Esophagus (tissue), 2 donors: ENCODE measurements around the gene NPAS3. TPM values are rescaled to one million over a fixed set of nuclear protein-coding genes. Genes with fewer than 3 reads are reported as not detected.

Experiments used
- H3K27ac ChIP-seq, 2 donors: one replicate each; pipeline ENCODE4 v1.5.1; 2013; ENCODE audit warnings: low read depth in 2 of 2, mild to moderate bottlenecking in 2 of 2, inconsistent platforms in 1 of 2, low read length in 1 of 2, moderate library complexity in 1 of 2
- H3K27me3 ChIP-seq, 2 donors: one replicate each; pipeline ENCODE4 v1.6.1; 2013; ENCODE audit warnings: low read length in 2 of 2, control low read depth in 1 of 2, mild to moderate bottlenecking in 1 of 2; ENCODE audit not compliant: insufficient read depth in 2 of 2, control insufficient read depth in 1 of 2
- H3K36me3 ChIP-seq, 2 donors: one replicate each; pipeline ENCODE4 v1.6.1; 2013; ENCODE audit warnings: low read length in 1 of 2; ENCODE audit not compliant: control insufficient read depth in 2 of 2, insufficient read depth in 2 of 2
- H3K4me1 ChIP-seq, 2 donors: one replicate each; pipeline ENCODE4 v1.6.1; 2013; ENCODE audit warnings: low read length in 1 of 2; ENCODE audit not compliant: control insufficient read depth in 2 of 2, insufficient read depth in 2 of 2
- H3K4me3 ChIP-seq, 2 donors: one replicate each; pipeline ENCODE4 v1.5.1; 2013; ENCODE audit warnings: low read length in 2 of 2, mild to moderate bottlenecking in 2 of 2, low read depth in 1 of 2, moderate library complexity in 1 of 2
- H3K9me3 ChIP-seq, 2 donors: one replicate each; pipeline ENCODE4 v1.6.1; 2013; ENCODE audit warnings: mild to moderate bottlenecking in 2 of 2, low read depth in 1 of 2, low read length in 1 of 2, moderate library complexity in 1 of 2; ENCODE audit not compliant: control insufficient read depth in 2 of 2, insufficient read depth in 1 of 2
- WGBS, 2 donors: extraction: QIAGEN DNeasy Blood & Tissue Kit; methylation state at CpG; one replicate each; pipeline ENCODE4 v1.1.7; 2013; 5-methylcytosine and 5-hydroxymethylcytosine counted together
- polyA plus RNA-seq, 2 donors: library from polyadenylated mRNA; stranded (reverse); fragments of 200-250 nt; gene quantifications; one replicate each; pipeline ENCODE4 v1.2.3, GENCODE V29; 2013
- donor health status: healthy with polysubstance abuse.
- donor health status: Bipolar disorder and iron deficiency.

NPAS3 gene
- polyA plus RNA-seq: under 1 TPM; 0.08 to 0.13 TPM

DNA sequence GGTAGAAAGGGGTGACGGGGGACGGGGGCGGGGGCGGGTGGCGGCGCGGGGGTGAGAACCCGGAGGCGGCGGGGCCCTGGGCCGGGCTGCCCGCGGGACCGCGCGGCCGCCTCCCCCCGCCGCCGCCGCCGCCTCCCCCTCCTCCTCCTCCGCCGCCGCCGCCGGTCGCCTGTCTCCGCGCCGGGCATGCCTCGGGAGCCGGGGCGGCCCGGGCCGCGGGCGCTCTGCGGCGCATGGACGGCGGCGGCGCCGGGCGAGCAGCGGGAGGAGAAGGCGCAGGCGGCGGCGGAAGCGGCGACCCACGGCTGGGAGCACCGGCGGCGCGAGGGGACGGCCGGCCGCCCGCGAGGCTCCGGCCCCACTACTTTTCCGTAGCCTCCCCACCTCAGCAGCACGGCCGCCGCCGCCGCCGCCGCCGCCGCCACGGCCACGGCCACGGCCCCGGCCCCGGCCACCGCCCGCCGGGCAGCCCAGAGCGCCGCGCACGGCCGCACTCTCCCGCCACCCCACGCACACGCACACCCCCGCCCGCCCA is at the start of gene NPAS3:
TSS of gene NPAS3 (plus strand) at position 161 of the 535 bp plus-strand sequence.
- WGBS, 2 donors: 0 to 1% methylated on average over 15 to 86 of the region's 92 CpGs
- H3K36me3 ChIP-seq: no peaks in the 10 kb centered on the region
- H3K4me3 ChIP-seq: peak within 1 kb of the TSS; percentile 53 to 74
- H3K27ac ChIP-seq: peak within 1 kb of the TSS; percentile 79 to 85
- peaks cover 0 to 3% of the 10 kb centered on the region in 2 donors for H3K4me1 ChIP-seq
- peaks cover 5 to 10% of the 10 kb centered on the region in 2 donors for H3K27me3 ChIP-seq
- H3K9me3 ChIP-seq: no peaks in the 10 kb centered on the region

DNA sequence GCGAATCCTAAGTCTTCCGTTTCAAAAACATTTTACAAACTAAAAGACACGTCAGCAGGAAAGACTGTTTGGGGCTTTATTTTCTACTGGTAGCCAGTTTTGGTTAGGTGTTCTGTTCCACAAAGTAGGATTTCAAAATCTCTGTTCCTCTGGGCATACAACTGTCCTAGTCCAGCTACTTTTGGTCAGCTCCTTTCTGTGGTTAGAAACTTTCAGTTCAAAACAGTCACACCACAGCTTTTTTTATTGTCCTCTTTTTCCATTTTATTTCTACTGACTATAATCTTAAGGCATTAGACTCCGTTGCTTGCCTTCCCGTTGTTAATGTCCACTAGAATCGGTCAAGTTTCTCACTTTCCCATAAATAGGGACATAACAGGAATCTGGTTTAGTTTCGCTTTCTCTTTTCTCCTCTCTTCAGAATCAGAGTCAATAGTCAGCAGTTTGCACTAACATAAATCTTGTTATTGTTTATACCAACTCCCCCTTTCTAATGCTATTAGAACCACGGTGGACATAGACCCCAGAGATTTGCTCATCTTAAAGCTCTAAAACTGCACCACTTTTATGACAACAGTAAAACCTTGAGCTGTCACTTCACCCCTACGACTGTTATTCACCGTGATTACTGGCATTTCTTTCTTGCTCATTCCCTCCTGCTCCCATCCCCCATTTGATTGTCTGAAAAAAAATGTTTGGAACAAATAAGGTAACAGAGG is 41.5 kb upstream of the NPAS3 start:
- peak overlapping the region in 1 of 2 donors; percentile 44 for H3K4me3 ChIP-seq
- no peaks in the 10 kb centered on the region for H3K9me3 ChIP-seq
- WGBS, 2 donors: 42 to 44% methylated on average over 10 of the region's 10 CpGs
- no peaks in the 10 kb centered on the region for H3K36me3 ChIP-seq
- no peak overlapping the region for H3K27ac ChIP-seq
- H3K4me1 ChIP-seq: no peaks in the 10 kb centered on the region
- H3K27me3 ChIP-seq: no peaks in the 10 kb centered on the region

DNA sequence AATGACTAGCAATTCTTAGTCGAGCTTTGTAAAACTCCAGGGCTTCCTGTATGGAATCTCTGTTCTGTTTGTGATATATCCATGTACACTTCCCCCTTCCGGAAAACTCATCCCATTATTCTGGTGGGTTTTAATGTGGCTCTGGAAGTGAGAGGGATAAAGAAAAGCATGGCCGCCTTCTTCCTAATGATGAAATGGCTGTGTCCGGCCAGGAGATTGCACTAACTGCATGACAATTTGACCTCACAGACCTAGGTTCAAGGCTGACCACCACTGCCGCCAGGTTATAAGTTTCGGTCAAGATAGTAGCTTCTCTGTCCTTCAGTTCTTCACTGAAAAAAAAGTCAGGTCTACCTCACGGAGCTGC is 41.0 kb upstream of the NPAS3 start:
- Histone ChIP-seq H3K36me3 (no peaks in the 10 kb centered on the region), H3K27me3 (no peaks in the 10 kb centered on the region), H3K4me3 (peak overlapping the region in 1 of 2 donors; percentile 44), H3K9me3 (no peaks in the 10 kb centered on the region), H3K4me1 (no peaks in the 10 kb centered on the region), H3K27ac (no peak overlapping the region)
- 77 to 83% methylated on average over 7 of the region's 7 CpGs for WGBS, 2 donors

DNA sequence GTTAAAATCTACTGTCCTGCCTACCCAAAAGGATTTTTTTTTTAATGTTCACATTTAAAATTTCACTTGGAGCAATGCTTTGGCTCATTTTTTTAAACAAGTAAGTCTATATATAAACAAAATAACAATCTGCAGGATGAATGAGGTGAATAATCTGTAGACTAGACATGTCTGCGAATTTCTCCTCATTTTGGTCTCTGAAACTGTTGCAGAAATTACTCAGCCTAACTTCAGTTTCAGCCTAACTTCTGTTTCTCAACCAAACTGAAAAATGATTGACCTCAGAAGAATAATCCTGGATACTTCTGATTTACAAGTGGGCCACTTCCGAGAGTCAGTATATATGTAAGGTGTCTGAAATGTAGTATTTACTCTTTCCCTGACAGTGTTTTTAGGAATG is 39.8 kb upstream of the NPAS3 start:
- Histone ChIP-seq H3K36me3 (no peaks in the 10 kb centered on the region), H3K27me3 (no peaks in the 10 kb centered on the region), H3K4me1 (no peaks in the 10 kb centered on the region), H3K27ac (no peak overlapping the region), H3K4me3 (no peak overlapping the region), H3K9me3 (no peaks in the 10 kb centered on the region)
- 78 to 85% methylated on average over 2 of the region's 2 CpGs for WGBS, 2 donors

DNA sequence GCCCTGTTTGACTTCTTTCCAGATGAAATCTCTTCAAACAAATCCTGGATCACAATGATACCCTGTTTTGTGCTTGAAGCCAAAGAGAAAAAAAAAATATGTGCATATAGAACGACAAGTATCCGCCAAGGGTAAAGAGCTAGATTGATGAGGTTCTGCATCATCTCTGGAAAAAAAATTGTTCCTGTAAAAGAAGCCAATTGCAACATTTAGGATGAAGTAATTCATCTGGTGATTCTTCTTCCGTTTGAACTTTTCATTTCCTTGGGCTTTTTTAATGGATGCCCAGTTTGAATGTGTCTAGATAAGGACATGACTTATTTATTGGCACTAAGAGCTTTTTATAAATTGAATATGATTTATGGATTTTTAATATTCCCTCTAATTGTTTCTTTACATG is 38.1 kb upstream of the NPAS3 start:
- H3K27ac ChIP-seq: no peak overlapping the region
- no peaks in the 10 kb centered on the region for H3K27me3 ChIP-seq
- WGBS, 2 donors: 46 to 50% methylated on average over 3 of the region's 3 CpGs
- H3K9me3 ChIP-seq: no peaks in the 10 kb centered on the region
- H3K4me3 ChIP-seq: no peak overlapping the region
- no peaks in the 10 kb centered on the region for H3K36me3 ChIP-seq
- H3K4me1 ChIP-seq: no peaks in the 10 kb centered on the region

DNA sequence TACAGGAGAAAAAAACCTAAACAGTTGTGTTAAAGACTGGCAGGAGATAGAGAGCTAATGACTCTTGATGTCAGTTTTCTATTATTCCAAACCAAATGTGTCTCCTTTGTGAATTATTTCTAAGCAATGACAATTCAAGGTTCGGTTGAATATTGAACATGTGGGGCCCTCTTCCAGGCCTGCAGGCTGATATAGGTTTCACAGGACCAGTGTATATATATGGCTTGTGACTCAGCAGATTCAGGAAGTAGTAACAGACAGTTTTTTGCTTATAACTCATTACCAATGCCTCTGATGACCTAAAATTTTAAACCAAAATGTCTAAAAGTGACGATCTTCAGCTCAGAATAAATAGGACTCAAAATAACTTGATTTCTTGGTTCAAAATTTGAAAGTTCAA is 33.7 kb upstream of the NPAS3 start:
- H3K4me3 ChIP-seq: no peak overlapping the region
- no peak overlapping the region for H3K27ac ChIP-seq
- H3K36me3 ChIP-seq: no peaks in the 10 kb centered on the region
- H3K27me3 ChIP-seq: no peaks in the 10 kb centered on the region
- no peaks in the 10 kb centered on the region for H3K4me1 ChIP-seq
- WGBS, 2 donors: 81 to 86% methylated on average over 2 of the region's 2 CpGs
- no peaks in the 10 kb centered on the region for H3K9me3 ChIP-seq

DNA sequence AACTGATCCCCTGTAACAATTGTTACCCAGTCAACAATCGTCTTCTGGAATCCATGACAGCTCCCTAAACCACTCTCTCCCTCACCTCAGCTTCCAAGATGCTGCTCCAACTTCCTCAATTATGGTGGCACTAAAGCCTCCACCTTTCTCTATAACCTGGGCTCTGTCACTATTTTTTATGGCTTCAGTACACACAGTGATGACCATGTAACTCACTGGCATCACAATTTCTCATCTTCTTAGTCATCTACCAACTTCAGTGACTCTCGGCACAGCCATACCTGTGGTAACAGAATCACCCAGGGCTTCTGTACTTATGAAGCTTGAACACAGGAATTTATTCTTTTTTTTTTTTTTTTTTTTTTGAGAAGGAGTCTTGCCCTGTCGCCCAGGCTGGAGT is 32.0 kb upstream of the NPAS3 start:
- WGBS, 2 donors: 89 to 91% methylated on average over 2 to 3 of the region's 3 CpGs
- no peaks in the 10 kb centered on the region for H3K36me3 ChIP-seq
- H3K4me1 ChIP-seq: no peaks in the 10 kb centered on the region
- H3K27me3 ChIP-seq: no peaks in the 10 kb centered on the region
- H3K4me3 ChIP-seq: no peak overlapping the region
- H3K27ac ChIP-seq: no peak overlapping the region
- H3K9me3 ChIP-seq: no peaks in the 10 kb centered on the region

DNA sequence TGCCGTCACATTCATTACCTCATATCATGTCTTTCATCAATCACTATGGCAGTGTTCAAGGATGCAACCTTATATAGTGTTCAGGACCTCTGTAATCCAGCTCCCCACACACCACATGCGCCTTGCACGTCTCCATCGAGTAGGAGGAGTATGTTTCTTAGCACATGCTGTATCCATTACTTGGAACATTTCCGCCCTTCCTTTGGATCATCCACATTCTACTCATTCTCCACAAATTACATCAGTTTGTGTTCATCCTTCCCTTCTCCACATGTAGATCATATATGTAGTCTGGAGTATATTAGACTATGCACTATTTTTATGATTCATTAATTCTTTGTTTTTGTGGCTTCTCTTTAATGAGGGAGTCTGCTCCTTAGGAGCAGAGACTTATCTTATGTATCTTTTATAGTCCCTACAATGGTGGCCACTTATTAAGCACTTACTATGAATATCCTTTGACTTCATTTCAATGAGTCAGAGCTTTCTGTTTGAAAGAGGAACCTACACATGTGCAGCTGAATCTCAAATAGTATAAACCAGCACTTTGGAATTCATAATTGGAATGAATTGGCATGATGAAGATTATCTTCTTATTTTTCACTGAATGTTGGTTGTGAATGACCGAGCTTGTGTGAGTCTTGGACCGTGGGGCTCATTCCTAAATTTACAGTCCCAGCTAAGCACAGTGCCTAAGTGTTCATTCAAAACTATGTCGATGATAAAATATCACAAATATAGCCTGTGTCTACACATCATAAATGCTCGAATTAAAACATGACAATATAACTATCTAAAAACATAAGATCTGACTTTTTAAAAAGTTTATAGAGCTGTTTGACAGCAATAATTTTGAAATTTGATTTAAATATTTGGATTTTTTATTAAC is 30.2 kb upstream of the NPAS3 start:
- WGBS, 2 donors: 84 to 90% methylated on average over 9 of the region's 9 CpGs
- Histone ChIP-seq H3K27ac (no peak overlapping the region), H3K4me1 (no peaks in the 10 kb centered on the region), H3K4me3 (no peak overlapping the region), H3K27me3 (no peaks in the 10 kb centered on the region), H3K9me3 (no peaks in the 10 kb centered on the region), H3K36me3 (no peaks in the 10 kb centered on the region)

DNA sequence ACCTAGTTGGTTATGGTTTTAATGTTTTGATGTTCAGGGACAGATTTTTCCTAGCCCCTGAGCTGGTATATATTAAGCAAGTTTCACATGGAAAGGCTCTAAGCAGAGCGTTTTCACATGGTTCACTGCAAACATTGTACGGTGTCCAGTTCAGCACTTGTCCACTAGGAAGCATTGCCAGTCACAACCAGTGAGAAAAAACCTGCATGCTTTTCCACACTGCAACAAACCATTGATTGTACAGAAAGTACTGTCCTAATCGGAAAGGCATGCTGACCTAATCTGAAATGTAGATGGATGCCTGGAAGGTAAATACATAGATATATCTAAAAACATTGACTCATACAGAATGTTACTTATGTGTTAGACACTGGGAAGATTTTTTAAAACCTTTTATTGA is 25.0 kb upstream of the NPAS3 start:
- H3K36me3 ChIP-seq: no peaks in the 10 kb centered on the region
- no peaks in the 10 kb centered on the region for H3K27me3 ChIP-seq
- no peak overlapping the region for H3K27ac ChIP-seq
- WGBS, 2 donors: 42 to 64% methylated on average over 3 of the region's 3 CpGs
- no peaks in the 10 kb centered on the region for H3K4me1 ChIP-seq
- H3K9me3 ChIP-seq: no peaks in the 10 kb centered on the region
- no peak overlapping the region for H3K4me3 ChIP-seq
